Heart right ventricle (tissue), 16 donors: Measurements from ENCODE around the gene TCF7. TPM values are rescaled to one million over a fixed set of nuclear protein-coding genes. Genes with fewer than 3 reads are reported as not detected.

Experiments used
- ATAC-seq, 8 donors: fragments of 200-7000 bp; cut with Tn5 transposase; one replicate each; pipeline ENCODE4 v1.9.1; 2020; ENCODE audit warnings: mild to moderate bottlenecking in 8 of 8, moderate library complexity in 8 of 8, moderate number of reproducible peaks in 1 of 8
- DNase-seq, 2 donors: peaks; one replicate each; pipeline ENCODE4 v3.0.0-alpha.2; 2020
- H3K27ac ChIP-seq, 10 donors: fragments of 200-600 bp; sonication (generic) in 2 of 10; one replicate each; pipeline versions ENCODE4 v1.5.0 to v1.8.0; 2020 to 2022; ENCODE audit warnings: mild to moderate bottlenecking in 3 of 10
- H3K27me3 ChIP-seq, 7 donors: fragments of 200-600 bp; one replicate each; pipeline ENCODE4 v1.8.0; 2021 to 2022; ENCODE audit warnings: mild to moderate bottlenecking in 2 of 7
- H3K36me3 ChIP-seq, 9 donors: fragments of 200-600 bp; sonication (generic) in 1 of 9; one replicate each; pipeline versions ENCODE4 v1.5.0 to v1.8.0; 2020 to 2022; ENCODE audit warnings: mild to moderate bottlenecking in 2 of 9
- H3K4me1 ChIP-seq, 9 donors: fragments of 200-600 bp; sonication (generic) in 1 of 9; one replicate each; pipeline versions ENCODE4 v1.5.0 to v1.8.0; 2020 to 2022; ENCODE audit warnings: mild to moderate bottlenecking in 4 of 9
- H3K4me3 ChIP-seq, 10 donors: fragments of 200-600 bp; sonication (generic) in 2 of 10; one replicate each; pipeline versions ENCODE4 v1.5.0 to v1.8.0; 2020 to 2022; ENCODE audit warnings: mild to moderate bottlenecking in 7 of 10, moderate library complexity in 2 of 10
- H3K9me3 ChIP-seq, 11 donors: fragments of 200-600 bp in 10 of 11; sonication (generic) in 2 of 11; one replicate each; pipeline versions ENCODE4 v1.5.0 to v1.8.0; 2013 to 2022; ENCODE audit warnings: mild to moderate bottlenecking in 2 of 11, control low read depth in 1 of 11, moderate library complexity in 1 of 11
- CTCF ChIP-seq, 9 donors: fragments of 200-600 bp; sonication (generic) in 2 of 9; IDR thresholded peaks; one replicate each; pipeline versions ENCODE4 v1.5.0 to v1.8.0; 2021 to 2022; ENCODE audit warnings: antibody characterized with exemption in 9 of 9, mild to moderate bottlenecking in 5 of 9, moderate library complexity in 1 of 9
- WGBS, 2 donors: extraction: QIAGEN DNeasy Blood & Tissue Kit; methylation state at CpG; one replicate each; pipeline ENCODE4 v1.1.7; 2013; ENCODE audit warnings: inconsistent platforms in 1 of 2; 5-methylcytosine and 5-hydroxymethylcytosine counted together
- intact Hi-C, 10 donors: fragments of 100-400 bp; cut with DNase I; formaldehyde crosslinking; loops; one replicate each; pipeline versions ENCODE4 v1.11.1 to v1.14.2; 2022
- polyA plus RNA-seq, 2 donors: library from polyadenylated mRNA; stranded (reverse); fragments of 200-250 nt; gene quantifications; one replicate each; pipeline ENCODE4 v1.2.3, GENCODE V29; 2013
- total RNA-seq, 10 donors: library from RNA; stranded (reverse); fragmentation: NEBNext Ultra II Directional in 3 of 10; extraction: Animal tissue kit (Norgen Biotek cat#: 25700) in 3 of 10; gene quantifications; one replicate each; pipeline versions ENCODE4 v1.2.1 to v1.2.4, GENCODE V29; 2021 to 2023
- donor health status: Arrhythmogenic right ventricular cardiomyopathy.
- donor health status: ischemic (EF 13 %, LVEDD 7.1; RV severe dilation, severe dysfunction).
- donor health status: healthy with polysubstance abuse.
- donor health status: DM: no; HTN: yes; CAD: no.
- donor health status: DM: no; HTN: no; CAD: no.
- donor health status: ischemic (EF 25% LVEDD 6.9; RV normal size, moderate dysfunction).
- donor health status: ischemic (EF 25% LVEDD 5.7; RV mildly dilated, moderate dysfunction).
- donor health status: healthy.
- donor health status: DM: yes; HTN: yes; CAD: no.
- donor health status: Ischemic cardiomyopathy.
- donor health status: ischemic (EF 35%, LVEDD 5.7; RV mildly dilated, moderate dysfunction).
- donor health status: nonischemic (EF 11% LVEDD 7.7; RV severe dilation, severe dysfunction).
- donor health status: DM: yes; HTN: yes; CAD: no.
- donor health status: PGD.
- donor health status: ischemic (EF 29% LVEDD 5.4; RV normal size, mild dysfunction).
- donor health status: nonischemic (EF 23%, LVEDD 6.1; RV moderate dilation, normal function).

Gene TCF7
- total and polyA plus RNA-seq, 12 donors = 0.42 to 5.9 (median 1.9) TPM

DNA sequence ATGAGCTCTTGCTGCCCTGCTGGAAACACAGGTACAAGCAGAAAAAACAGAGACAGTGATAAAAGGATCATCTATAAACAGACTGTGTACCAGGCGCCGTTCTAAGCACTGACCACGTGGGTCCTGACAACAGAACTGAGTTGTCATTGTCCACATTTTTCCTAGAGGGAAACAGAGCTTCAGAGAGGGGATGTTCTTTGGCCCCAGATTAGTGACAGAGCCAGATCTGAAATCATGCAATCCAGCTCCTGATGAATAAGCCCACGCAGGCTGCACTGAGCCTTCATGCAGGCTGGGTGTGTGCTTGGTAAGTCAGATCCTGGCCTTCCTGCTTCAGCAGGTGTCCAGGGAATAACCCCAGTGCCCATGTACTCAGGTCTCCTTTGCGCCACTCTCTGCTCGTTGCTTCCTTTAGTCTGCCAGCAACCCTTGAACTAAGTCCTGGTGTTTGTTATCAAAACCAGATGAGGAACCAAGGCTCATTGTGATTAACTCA, 22.8 kb upstream of the TCF7 start:
- no peak for ATAC-seq
- no peak for TF ChIP-seq CTCF (IDR thresholded peaks at IDR 0.05)
- intact Hi-C loops = loop anchor here in 1 of 10 donors (10.0 kb wide), 1 partner anchor 53 kb away; no protein-coding TSS in a partner anchor

GRCh38 chr5:134092875-134093274, 21.6 kb upstream of the TCF7 start:
- Histone ChIP-seq H3K27me3 (peaks cover 0 to 5% (median 0%) of the 10 kb centered on the region in 7 donors), H3K27ac (no peak overlapping the region), H3K4me3 (no peak overlapping the region), H3K36me3 (no peaks in the 10 kb centered on the region), H3K9me3 (no peaks in the 10 kb centered on the region), H3K4me1 (peaks cover 0 to 7% (median 0%) of the 10 kb centered on the region in 9 donors)
- no peak for TF ChIP-seq CTCF (IDR thresholded peaks at IDR 0.05)
- DNase-seq (no peak), ATAC-seq (no peak)
- intact Hi-C loops = loop anchor here in 1 of 10 donors (10.0 kb wide), 1 partner anchor 52 kb away; no protein-coding TSS in a partner anchor
- WGBS, 2 donors = 57 to 100% methylated on average over 1 of the region's 1 CpG

More for the DNA sequence above, 22.8 kb upstream of the TCF7 start:
- H3K27ac ChIP-seq = no peak overlapping the region
- no peak for DNase-seq
- no peaks in the 10 kb centered on the region for H3K9me3 ChIP-seq
- peaks cover 0 to 7% (median 0%) of the 10 kb centered on the region in 9 donors for H3K4me1 ChIP-seq
- H3K4me3 ChIP-seq = no peak overlapping the region
- no peaks in the 10 kb centered on the region for H3K36me3 ChIP-seq
- 68 to 79% methylated on average over 6 of the region's 6 CpGs for WGBS, 2 donors
- H3K27me3 ChIP-seq = peaks cover 0 to 6% (median 0%) of the 10 kb centered on the region in 7 donors

DNA sequence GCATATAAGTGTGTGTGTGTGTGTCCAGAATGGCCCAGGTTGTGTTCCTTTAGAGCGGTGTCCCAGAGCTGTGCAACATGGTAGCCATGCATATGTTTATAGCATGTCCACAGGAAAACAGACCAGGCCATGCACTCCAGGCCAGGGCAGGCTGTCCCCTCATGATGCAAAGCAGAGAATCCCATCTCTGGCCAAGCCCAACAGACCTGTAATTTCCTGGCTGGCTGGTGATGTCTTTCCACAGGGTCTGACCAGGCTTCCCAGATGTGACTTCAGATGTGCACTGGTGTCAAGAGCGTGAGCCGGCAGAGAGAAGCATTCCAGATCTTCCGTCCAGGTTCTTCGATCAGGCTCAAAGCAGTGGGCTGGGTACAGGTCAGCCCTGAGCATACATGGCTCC, 21.1 kb upstream of the TCF7 start:
- no peak for TF ChIP-seq CTCF (IDR thresholded peaks at IDR 0.05)
- ATAC-seq (no peak), DNase-seq (no peak)
- no peak overlapping the region for H3K27ac ChIP-seq
- no peaks in the 10 kb centered on the region for H3K9me3 ChIP-seq
- peaks cover 0 to 7% (median 0%) of the 10 kb centered on the region in 9 donors for H3K4me1 ChIP-seq
- H3K27me3 ChIP-seq = peaks cover 0 to 5% (median 0%) of the 10 kb centered on the region in 7 donors
- intact Hi-C loops = loop anchor here in 1 of 10 donors (10.0 kb wide), 1 partner anchor 51 kb away; no protein-coding TSS in a partner anchor
- no peaks in the 10 kb centered on the region for H3K36me3 ChIP-seq
- 94 to 96% methylated on average over 5 of the region's 5 CpGs for WGBS, 2 donors
- H3K4me3 ChIP-seq = no peak overlapping the region

GRCh38 chr5:134095293-134095692, 19.2 kb upstream of the TCF7 start:
- Histone ChIP-seq H3K36me3 (no peaks in the 10 kb centered on the region), H3K27ac (no peak overlapping the region), H3K4me1 (peaks cover 0 to 19% (median under 1%) of the 10 kb centered on the region in 9 donors), H3K9me3 (no peaks in the 10 kb centered on the region), H3K4me3 (no peak overlapping the region), H3K27me3 (peaks cover 0 to 5% (median 0%) of the 10 kb centered on the region in 7 donors)
- 77 to 79% methylated on average over 3 of the region's 3 CpGs for WGBS, 2 donors
- intact Hi-C loops = loop anchor here in 2 of 10 donors (5.0 to 10.0 kb wide), 2 partner anchors 50 to 1557 kb away; no protein-coding TSS in a partner anchor
- TF ChIP-seq CTCF (IDR thresholded peaks at IDR 0.05) = no peak
- DNase-seq = no peak
- ATAC-seq = no peak
